ENCODE measurements around the gene STK40. TPM values are rescaled to one million over a fixed set of nuclear protein-coding genes. Genes with fewer than 3 reads are reported as not detected.
A peak's percentile ranks its signal among the peaks of the same experiment; 100 is the strongest.

The STK40 gene
- total and polyA plus RNA-seq, 2 donors = 11.8 to 73.5 TPM

- Histone ChIP-seq H3K27ac (ENCODE audit: low read depth) (no peak overlapping the region), H3K36me3 (ENCODE audit: insufficient read depth) (no peaks in the 10 kb centered on the region), H3K4me1 (ENCODE audit: insufficient read depth) (no peaks in the 10 kb centered on the region), H3K4me3 (ENCODE audit: low read depth, low read length) (no peak overlapping the region)
- WGBS = 91% methylated on average over 4 of the region's 4 CpGs
- no peak for DNase-seq (ENCODE audit: extremely low spot score)
These were observed 7.1 kb upstream of the STK40 start for GRCh38 chr1:36392836-36393235.

- 94% methylated on average over 8 of the region's 8 CpGs for WGBS
- DNase-seq (ENCODE audit: extremely low spot score) = no peak
- Histone ChIP-seq H3K27ac (ENCODE audit: low read depth) (no peak overlapping the region), H3K36me3 (ENCODE audit: insufficient read depth) (no peaks in the 10 kb centered on the region), H3K4me3 (ENCODE audit: low read depth, low read length) (no peak overlapping the region), H3K4me1 (ENCODE audit: insufficient read depth) (no peaks in the 10 kb centered on the region)
These were observed 5.5 kb upstream of the STK40 start for GRCh38 chr1:36391271-36391670.

- H3K27ac ChIP-seq (ENCODE audit: low read depth) = no peak overlapping the region
- H3K4me1 ChIP-seq (ENCODE audit: insufficient read depth) = no peaks in the 10 kb centered on the region
- DNase-seq (ENCODE audit: extremely low spot score) = no peak
- WGBS = 93% methylated on average over 2 of the region's 2 CpGs
- H3K4me3 ChIP-seq (ENCODE audit: low read depth, low read length) = no peak overlapping the region
- no peaks in the 10 kb centered on the region for H3K36me3 ChIP-seq (ENCODE audit: insufficient read depth)
These were observed 4.7 kb upstream of the STK40 start for GRCh38 chr1:36390411-36390810.

GRCh38 chr1:36389999-36390398 lies 4.3 kb upstream of the STK40 start:
- Histone ChIP-seq H3K4me3 (ENCODE audit: low read depth, low read length) (no peak overlapping the region), H3K4me1 (ENCODE audit: insufficient read depth) (no peaks in the 10 kb centered on the region), H3K27ac (ENCODE audit: low read depth) (no peak overlapping the region), H3K36me3 (ENCODE audit: insufficient read depth) (no peaks in the 10 kb centered on the region)
- no peak for DNase-seq (ENCODE audit: extremely low spot score)
- WGBS = 87% methylated on average over 1 of the region's 1 CpG

GRCh38 chr1:36389261-36389660 lies 3.5 kb upstream of the STK40 start:
- Histone ChIP-seq H3K36me3 (ENCODE audit: insufficient read depth) (no peaks in the 10 kb centered on the region), H3K4me3 (ENCODE audit: low read depth, low read length) (no peak overlapping the region), H3K4me1 (ENCODE audit: insufficient read depth) (no peaks in the 10 kb centered on the region), H3K27ac (ENCODE audit: low read depth) (no peak overlapping the region)
- no peak for DNase-seq (ENCODE audit: extremely low spot score)
- WGBS = 36% methylated on average over 2 of the region's 2 CpGs

- WGBS = 40% methylated on average over 10 of the region's 10 CpGs
- Histone ChIP-seq H3K27ac (ENCODE audit: low read depth) (peak overlapping the region; percentile 97), H3K36me3 (ENCODE audit: insufficient read depth) (no peaks in the 10 kb centered on the region), H3K4me1 (ENCODE audit: insufficient read depth) (no peaks in the 10 kb centered on the region), H3K4me3 (ENCODE audit: low read depth, low read length) (no peak overlapping the region)
- no peak for DNase-seq (ENCODE audit: extremely low spot score)
These were observed 1.6 kb upstream of the STK40 start for GRCh38 chr1:36387141-36387949.

- Histone ChIP-seq H3K4me1 (ENCODE audit: insufficient read depth) (no peaks in the 10 kb centered on the region), H3K36me3 (ENCODE audit: insufficient read depth) (no peaks in the 10 kb centered on the region), H3K4me3 (ENCODE audit: low read depth, low read length) (peak overlapping the region; percentile 51), H3K27ac (ENCODE audit: low read depth) (peak overlapping the region; percentile 97)
- DNase-seq (ENCODE audit: extremely low spot score) = peak; percentile 87
- WGBS = under 1% methylated on average over 14 of the region's 14 CpGs
These were observed 779 bp upstream of the STK40 start for GRCh38 chr1:36386265-36387140.

GRCh38 chr1:36384542-36385409 lies 948 bp downstream of the STK40 start:
- Histone ChIP-seq H3K36me3 (ENCODE audit: insufficient read depth) (no peaks in the 10 kb centered on the region), H3K27ac (ENCODE audit: low read depth) (peak overlapping the region; percentile 87), H3K4me3 (ENCODE audit: low read depth, low read length) (peak overlapping the region; percentile 85), H3K4me1 (ENCODE audit: insufficient read depth) (no peaks in the 10 kb centered on the region)
- DNase-seq (ENCODE audit: extremely low spot score) = no peak
- under 1% methylated on average over 25 of the region's 25 CpGs for WGBS

GRCh38 chr1:36383240-36383639 lies 2.5 kb downstream of the STK40 start:
- Histone ChIP-seq H3K4me1 (ENCODE audit: insufficient read depth) (no peaks in the 10 kb centered on the region), H3K36me3 (ENCODE audit: insufficient read depth) (no peaks in the 10 kb centered on the region), H3K27ac (ENCODE audit: low read depth) (no peak overlapping the region), H3K4me3 (ENCODE audit: low read depth, low read length) (no peak overlapping the region)
- DNase-seq (ENCODE audit: extremely low spot score) = no peak
- WGBS = 90% methylated on average over 4 of the region's 4 CpGs

GRCh38 chr1:36382669-36383068 lies 3.1 kb downstream of the STK40 start:
- Histone ChIP-seq H3K4me1 (ENCODE audit: insufficient read depth) (no peaks in the 10 kb centered on the region), H3K27ac (ENCODE audit: low read depth) (no peak overlapping the region)
- DNase-seq (ENCODE audit: extremely low spot score) = no peak

GRCh38 chr1:36382231-36382630 lies 3.5 kb downstream of the STK40 start:
- DNase-seq (ENCODE audit: extremely low spot score) = no peak
- no peaks in the 10 kb centered on the region for H3K36me3 ChIP-seq (ENCODE audit: insufficient read depth)
- 88% methylated on average over 9 of the region's 9 CpGs for WGBS
- H3K4me3 ChIP-seq (ENCODE audit: low read depth, low read length) = no peak overlapping the region
- no peaks in the 10 kb centered on the region for H3K4me1 ChIP-seq (ENCODE audit: insufficient read depth)
- no peak overlapping the region for H3K27ac ChIP-seq (ENCODE audit: low read depth)

More at GRCh38 chr1:36382669-36383068, 3.1 kb downstream of the STK40 start:
- WGBS = 98% methylated on average over 4 of the region's 4 CpGs
- Histone ChIP-seq H3K36me3 (ENCODE audit: insufficient read depth) (no peaks in the 10 kb centered on the region), H3K4me3 (ENCODE audit: low read depth, low read length) (no peak overlapping the region)

GRCh38 chr1:36381405-36381804 lies 4.3 kb downstream of the STK40 start:
- Histone ChIP-seq H3K4me1 (ENCODE audit: insufficient read depth) (no peaks in the 10 kb centered on the region), H3K4me3 (ENCODE audit: low read depth, low read length) (no peak overlapping the region), H3K36me3 (ENCODE audit: insufficient read depth) (no peaks in the 10 kb centered on the region), H3K27ac (ENCODE audit: low read depth) (no peak overlapping the region)
- WGBS = 94% methylated on average over 5 of the region's 5 CpGs
- no peak for DNase-seq (ENCODE audit: extremely low spot score)

GRCh38 chr1:36380782-36381181 lies 4.9 kb downstream of the STK40 start:
- DNase-seq (ENCODE audit: extremely low spot score) = no peak
- no peaks in the 10 kb centered on the region for H3K4me1 ChIP-seq (ENCODE audit: insufficient read depth)

More at GRCh38 chr1:36380782-36381181, 4.9 kb downstream of the STK40 start:
- Histone ChIP-seq H3K27ac (ENCODE audit: low read depth) (no peak overlapping the region), H3K36me3 (ENCODE audit: insufficient read depth) (no peaks in the 10 kb centered on the region), H3K4me3 (ENCODE audit: low read depth, low read length) (no peak overlapping the region)
- WGBS = 74% methylated on average over 3 of the region's 3 CpGs

Measured in urinary bladder (tissue), 4 donors.